Heart left ventricle (tissue), 16 donors: ENCODE data around the gene CADPS2. TPM values are rescaled to one million over a fixed set of nuclear protein-coding genes. Genes with fewer than 3 reads are reported as not detected.

ENCODE experiments used
- ATAC-seq, 4 donors: fragments of 200-7000 bp; cut with Tn5 transposase; one replicate each; pipeline ENCODE4 v1.9.1; 2020 to 2022; ENCODE audit warnings: moderate library complexity in 4 of 4, mild to moderate bottlenecking in 3 of 4, moderate number of reproducible peaks in 1 of 4
- DNase-seq, 5 donors: peaks; one replicate each; pipeline ENCODE4 v3.0.0-alpha.2; 2020
- H3K27ac ChIP-seq, 12 donors: fragments of 200-600 bp; sonication (generic) in 4 of 12; one replicate each; pipeline versions ENCODE4 v1.5.0 to v1.8.0; 2016 to 2022; ENCODE audit warnings: mild to moderate bottlenecking in 2 of 12
- H3K27me3 ChIP-seq, 9 donors: fragments of 200-600 bp; sonication (generic) in 2 of 9; one replicate each; pipeline versions ENCODE4 v1.5.1 to v1.8.0; 2016 to 2022; ENCODE audit warnings: mild to moderate bottlenecking in 3 of 9
- H3K36me3 ChIP-seq, 9 donors: fragments of 200-600 bp; sonication (generic) in 2 of 9; one replicate each; pipeline versions ENCODE4 v1.5.0 to v1.8.0; 2018 to 2022; ENCODE audit warnings: mild to moderate bottlenecking in 2 of 9
- H3K4me1 ChIP-seq, 12 donors: fragments of 200-600 bp; sonication (generic) in 4 of 12; one replicate each; pipeline versions ENCODE4 v1.5.0 to v1.8.0; 2016 to 2022; ENCODE audit warnings: mild to moderate bottlenecking in 3 of 12
- H3K4me3 ChIP-seq, 12 donors: fragments of 200-600 bp; sonication (generic) in 4 of 12; one replicate each; pipeline versions ENCODE4 v1.5.0 to v1.8.0; 2017 to 2022; ENCODE audit warnings: mild to moderate bottlenecking in 9 of 12, moderate library complexity in 4 of 12
- H3K9me3 ChIP-seq, 12 donors: fragments of 200-600 bp; sonication (generic) in 4 of 12; one replicate each; pipeline versions ENCODE4 v1.5.0 to v1.8.0; 2016 to 2022; ENCODE audit warnings: mild to moderate bottlenecking in 1 of 12
- CTCF ChIP-seq, 12 donors: fragments of 200-600 bp; sonication (generic) in 4 of 12; IDR thresholded peaks; one replicate each; pipeline versions ENCODE4 v1.5.0 to v1.8.0; 2018 to 2022; ENCODE audit warnings: antibody characterized with exemption in 12 of 12, mild to moderate bottlenecking in 5 of 12
- POLR2A ChIP-seq, 2 donors: fragments of 450-650 bp; IDR thresholded peaks; one replicate each; pipeline ENCODE4 v1.6.1; 2017; ENCODE audit warnings: antibody characterized with exemption in 2 of 2, mild to moderate bottlenecking in 2 of 2, moderate library complexity in 2 of 2
- WGBS, 4 donors: extraction: QIAGEN DNeasy Blood & Tissue Kit in 2 of 4; methylation state at CpG; one replicate each; pipeline versions ENCODE4 v1.1.5 to v1.1.7; 2013 to 2018; 5-methylcytosine and 5-hydroxymethylcytosine counted together
- intact Hi-C, 10 donors: fragments of 100-400 bp; cut with DNase I; formaldehyde crosslinking; loops; one replicate each; pipeline versions ENCODE4 v1.11.1 to v1.14.2; 2022
- polyA plus RNA-seq, 2 donors: library from polyadenylated mRNA; stranded (reverse); fragments of 200-250 nt; gene quantifications; one replicate each; pipeline ENCODE4 v1.2.3, GENCODE V29; 2013
- total RNA-seq, 9 donors: library from RNA; depleted of rRNA in 2 of 9; stranded (reverse); fragments of >200 nt in 2 of 9; fragmentation: NEBNext Ultra II Directional in 3 of 9; extraction: Animal tissue kit (Norgen Biotek cat#: 25700) in 3 of 9; gene quantifications; one replicate each; pipeline versions ENCODE4 v1.1.0 to v1.2.4, GENCODE V29; 2016 to 2023
- donor health status: ischemic (EF 13 %, LVEDD 7.1; RV severe dilation, severe dysfunction).
- donor health status: healthy with polysubstance abuse.
- donor health status: DM: no; HTN: yes; CAD: no.
- donor health status: DM: no; HTN: no; CAD: no.
- donor health status: ischemic (EF 25% LVEDD 6.9; RV normal size, moderate dysfunction).
- donor health status: ischemic (EF 25% LVEDD 5.7; RV mildly dilated, moderate dysfunction).
- donor health status: healthy.
- donor health status: DM: yes; HTN: yes; CAD: no.
- donor health status: ischemic (EF 35%, LVEDD 5.7; RV mildly dilated, moderate dysfunction).
- donor health status: nonischemic (EF 11% LVEDD 7.7; RV severe dilation, severe dysfunction).
- donor health status: DM: yes; HTN: yes; CAD: no.
- donor health status: PGD.
- donor health status: ischemic (EF 29% LVEDD 5.4; RV normal size, mild dysfunction).
- donor health status: nonischemic (EF 23%, LVEDD 6.1; RV moderate dilation, normal function).

The CADPS2 gene
- total and polyA plus RNA-seq, 11 donors: 6.5 to 29.0 (median 10.3) TPM

- Histone ChIP-seq H3K4me3 (no peak overlapping the region), H3K4me1 (no peaks in the 10 kb centered on the region), H3K27me3 (no peaks in the 10 kb centered on the region), H3K27ac (no peak overlapping the region), H3K36me3 (no peaks in the 10 kb centered on the region), H3K9me3 (peaks cover 0 to 3% (median 0%) of the 10 kb centered on the region in 12 donors)
- intact Hi-C loops: no loop called here
- TF ChIP-seq CTCF (IDR thresholded peaks at IDR 0.05): no peak
- TF ChIP-seq POLR2A (IDR thresholded peaks at IDR 0.05): no peak
- WGBS, 4 donors: 88 to 94% (median 91%) methylated on average over 4 of the region's 4 CpGs
- no peak for DNase-seq
- no peak for ATAC-seq
Observed at GRCh38 chr7:122518488-122518887, 367.8 kb downstream of the CADPS2 start.

- ATAC-seq: no peak
- H3K4me1 ChIP-seq: no peaks in the 10 kb centered on the region
- no peak for TF ChIP-seq POLR2A (IDR thresholded peaks at IDR 0.05)
- no peak for TF ChIP-seq CTCF (IDR thresholded peaks at IDR 0.05)
- no peak for DNase-seq
- no peak overlapping the region for H3K27ac ChIP-seq
- H3K27me3 ChIP-seq: no peaks in the 10 kb centered on the region
- 48 to 94% (median 93%) methylated on average over 1 of the region's 1 CpG for WGBS, 4 donors
- intact Hi-C loops: no loop called here
- no peaks in the 10 kb centered on the region for H3K36me3 ChIP-seq
- no peak overlapping the region for H3K4me3 ChIP-seq
- no peaks in the 10 kb centered on the region for H3K9me3 ChIP-seq
Observed at GRCh38 chr7:122517576-122517975, 368.7 kb downstream of the CADPS2 start.

- 22 to 29% (median 27%) methylated on average over 1 of the region's 1 CpG for WGBS, 4 donors
- DNase-seq (no peak), ATAC-seq (no peak)
- no peak for TF ChIP-seq POLR2A (IDR thresholded peaks at IDR 0.05)
- TF ChIP-seq CTCF (IDR thresholded peaks at IDR 0.05): no peak
- no peaks in the 10 kb centered on the region for H3K36me3 ChIP-seq
- H3K9me3 ChIP-seq: no peaks in the 10 kb centered on the region
- no peak overlapping the region for H3K4me3 ChIP-seq
- no peak overlapping the region for H3K27ac ChIP-seq
- intact Hi-C loops: no loop called here
- no peaks in the 10 kb centered on the region for H3K4me1 ChIP-seq
- H3K27me3 ChIP-seq: no peaks in the 10 kb centered on the region
Observed at GRCh38 chr7:122515404-122515803, 370.9 kb downstream of the CADPS2 start.

GRCh38 chr7:122511268-122511667, 375.0 kb downstream of the CADPS2 start:
- 81 to 87% (median 82%) methylated on average over 2 of the region's 2 CpGs for WGBS, 4 donors
- H3K4me3 ChIP-seq: no peak overlapping the region
- H3K27me3 ChIP-seq: no peaks in the 10 kb centered on the region
- DNase-seq (no peak), ATAC-seq (no peak)
- no peaks in the 10 kb centered on the region for H3K4me1 ChIP-seq
- no peaks in the 10 kb centered on the region for H3K36me3 ChIP-seq
- TF ChIP-seq POLR2A (IDR thresholded peaks at IDR 0.05): no peak
- TF ChIP-seq CTCF (IDR thresholded peaks at IDR 0.05): no peak
- H3K9me3 ChIP-seq: no peaks in the 10 kb centered on the region
- no peak overlapping the region for H3K27ac ChIP-seq
- intact Hi-C loops: no loop called here
